ENCODE results near the gene SPAG9.

The SPAG9 gene

DNA sequence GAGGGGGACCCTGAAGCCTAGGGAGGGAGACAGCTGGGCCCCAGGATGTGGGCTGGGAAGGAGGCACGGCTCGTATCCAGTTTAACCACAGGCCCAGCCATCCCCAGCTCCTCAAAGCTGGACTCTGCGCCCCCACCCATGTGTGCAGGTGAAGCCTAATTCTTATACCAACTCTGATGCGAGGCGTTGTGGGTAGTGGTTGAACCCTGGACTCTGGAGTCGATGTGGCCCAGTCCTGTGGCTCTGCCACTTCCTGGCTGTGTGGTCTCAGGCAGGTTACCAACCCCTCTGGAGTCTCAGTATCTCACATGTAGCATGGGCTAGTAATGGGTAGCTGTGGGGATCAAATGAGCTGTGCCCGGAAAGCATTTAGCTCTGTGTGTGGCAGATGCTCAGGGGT lies 194.1 kb downstream of the SPAG9 start:
- FAIRE-seq (no peak), DNase-seq (ENCODE audit: insufficient read length, low spot score) (no peak)
- TF ChIP-seq, protein P1, sequence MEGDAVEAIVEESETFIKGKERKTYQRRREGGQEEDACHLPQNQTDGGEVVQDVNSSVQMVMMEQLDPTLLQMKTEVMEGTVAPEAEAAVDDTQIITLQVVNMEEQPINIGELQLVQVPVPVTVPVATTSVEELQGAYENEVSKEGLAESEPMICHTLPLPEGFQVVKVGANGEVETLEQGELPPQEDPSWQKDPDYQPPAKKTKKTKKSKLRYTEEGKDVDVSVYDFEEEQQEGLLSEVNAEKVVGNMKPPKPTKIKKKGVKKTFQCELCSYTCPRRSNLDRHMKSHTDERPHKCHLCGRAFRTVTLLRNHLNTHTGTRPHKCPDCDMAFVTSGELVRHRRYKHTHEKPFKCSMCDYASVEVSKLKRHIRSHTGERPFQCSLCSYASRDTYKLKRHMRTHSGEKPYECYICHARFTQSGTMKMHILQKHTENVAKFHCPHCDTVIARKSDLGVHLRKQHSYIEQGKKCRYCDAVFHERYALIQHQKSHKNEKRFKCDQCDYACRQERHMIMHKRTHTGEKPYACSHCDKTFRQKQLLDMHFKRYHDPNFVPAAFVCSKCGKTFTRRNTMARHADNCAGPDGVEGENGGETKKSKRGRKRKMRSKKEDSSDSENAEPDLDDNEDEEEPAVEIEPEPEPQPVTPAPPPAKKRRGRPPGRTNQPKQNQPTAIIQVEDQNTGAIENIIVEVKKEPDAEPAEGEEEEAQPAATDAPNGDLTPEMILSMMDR (IDR thresholded peaks at IDR 0.05; ENCODE audit: insufficient read depth, missing control alignments): no peak

DNA sequence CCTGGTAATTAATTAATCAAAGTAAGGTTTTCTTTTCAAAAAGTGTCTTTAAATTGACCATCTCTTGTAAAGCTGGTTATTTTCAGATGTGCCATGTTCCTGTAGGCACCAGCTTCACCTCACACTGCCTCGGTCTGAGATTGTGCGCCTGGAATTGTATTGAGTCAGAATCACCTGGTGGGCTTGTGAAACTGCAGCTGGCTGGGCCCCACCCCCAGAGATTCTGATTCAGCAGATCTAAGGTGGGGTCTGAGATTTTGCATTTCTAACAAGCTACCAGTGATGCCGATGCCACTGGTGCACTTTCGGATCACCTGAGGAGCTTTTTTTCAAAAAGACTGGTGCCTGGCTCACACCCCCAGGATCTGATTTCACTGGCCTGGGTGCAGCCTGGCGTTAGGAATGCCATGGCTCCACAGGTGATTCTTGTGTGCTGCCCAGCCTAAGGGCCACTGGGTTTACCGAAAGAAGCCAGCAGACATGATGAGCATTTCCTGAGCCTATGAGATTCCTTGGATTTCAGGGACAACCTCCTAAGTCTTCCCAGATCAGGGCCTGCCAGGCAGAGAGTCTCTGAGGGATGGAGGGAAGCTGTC lies 195.3 kb downstream of the SPAG9 start:
- TF ChIP-seq, protein P1 (IDR thresholded peaks at IDR 0.05; ENCODE audit: insufficient read depth, missing control alignments): no peak
- DNase-seq (ENCODE audit: insufficient read length, low spot score) (no peak), FAIRE-seq (no peak)

DNA sequence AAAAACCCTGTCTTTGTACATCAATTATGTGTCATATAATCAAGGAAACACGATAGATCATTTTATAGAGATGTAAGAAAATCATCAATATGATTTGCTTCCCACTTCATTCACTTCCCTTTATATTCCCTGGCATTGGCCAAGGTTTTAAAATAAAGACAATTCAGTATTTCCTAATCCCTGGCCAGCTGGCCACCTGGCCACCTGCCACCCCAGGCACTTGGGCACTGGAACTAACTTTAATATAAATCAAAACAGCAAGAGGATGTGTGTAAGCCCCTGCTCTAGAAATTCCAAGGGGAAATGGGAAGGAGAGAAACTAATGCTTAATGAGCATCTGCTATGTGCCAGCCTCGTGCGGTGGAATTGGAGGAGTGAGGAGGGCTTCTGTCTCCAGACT lies 195.9 kb downstream of the SPAG9 start:
- TF ChIP-seq, protein P1 (IDR thresholded peaks at IDR 0.05; ENCODE audit: insufficient read depth, missing control alignments): no peak
- DNase-seq (ENCODE audit: insufficient read length, low spot score) (no peak), FAIRE-seq (no peak)

DNA sequence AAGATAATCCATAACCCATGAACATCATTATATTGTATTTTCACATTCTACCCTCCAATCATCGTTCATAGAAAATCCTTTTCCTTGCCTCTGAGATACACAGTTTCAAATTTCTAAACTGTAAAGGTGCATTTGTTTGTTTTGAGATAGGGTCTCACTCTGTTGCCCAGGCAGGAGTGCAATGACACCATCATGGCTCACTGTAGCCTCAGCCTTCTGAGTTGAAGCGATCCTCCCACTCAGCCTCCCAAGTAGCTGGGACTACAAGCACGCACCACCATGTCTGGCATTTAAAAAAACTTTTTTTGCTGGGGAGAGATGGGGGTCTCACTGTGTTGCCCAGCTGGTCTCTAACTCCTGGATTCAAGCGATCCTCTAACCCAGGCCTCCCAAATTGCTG lies 196.4 kb downstream of the SPAG9 start:
- TF ChIP-seq, protein P1 (IDR thresholded peaks at IDR 0.05; ENCODE audit: insufficient read depth, missing control alignments): no peak
- DNase-seq (ENCODE audit: insufficient read length, low spot score): no peak
- no peak for FAIRE-seq

DNA sequence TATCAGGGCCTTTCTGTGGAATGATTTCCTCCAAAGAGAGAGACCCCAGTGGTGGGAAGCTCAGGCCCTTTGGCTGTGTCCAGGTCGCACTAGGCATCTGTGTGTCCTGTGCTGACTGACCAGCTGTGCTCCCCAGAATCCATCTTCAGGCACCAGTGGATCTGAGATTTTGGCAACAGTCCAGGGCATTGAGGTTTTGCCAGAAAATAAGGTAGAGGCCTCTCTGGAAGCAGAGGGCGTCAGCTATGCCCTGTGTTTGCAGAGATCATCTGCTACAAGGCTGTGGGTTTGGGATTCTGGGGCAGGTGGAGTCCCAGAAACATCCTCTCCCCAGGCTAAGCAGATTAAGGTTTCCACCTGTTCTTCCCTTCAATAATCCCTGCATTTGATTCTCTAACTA lies 197.1 kb downstream of the SPAG9 start:
- FAIRE-seq (no peak), DNase-seq (ENCODE audit: insufficient read length, low spot score) (no peak)
- TF ChIP-seq, protein P1 (IDR thresholded peaks at IDR 0.05; ENCODE audit: insufficient read depth, missing control alignments): no peak

DNA sequence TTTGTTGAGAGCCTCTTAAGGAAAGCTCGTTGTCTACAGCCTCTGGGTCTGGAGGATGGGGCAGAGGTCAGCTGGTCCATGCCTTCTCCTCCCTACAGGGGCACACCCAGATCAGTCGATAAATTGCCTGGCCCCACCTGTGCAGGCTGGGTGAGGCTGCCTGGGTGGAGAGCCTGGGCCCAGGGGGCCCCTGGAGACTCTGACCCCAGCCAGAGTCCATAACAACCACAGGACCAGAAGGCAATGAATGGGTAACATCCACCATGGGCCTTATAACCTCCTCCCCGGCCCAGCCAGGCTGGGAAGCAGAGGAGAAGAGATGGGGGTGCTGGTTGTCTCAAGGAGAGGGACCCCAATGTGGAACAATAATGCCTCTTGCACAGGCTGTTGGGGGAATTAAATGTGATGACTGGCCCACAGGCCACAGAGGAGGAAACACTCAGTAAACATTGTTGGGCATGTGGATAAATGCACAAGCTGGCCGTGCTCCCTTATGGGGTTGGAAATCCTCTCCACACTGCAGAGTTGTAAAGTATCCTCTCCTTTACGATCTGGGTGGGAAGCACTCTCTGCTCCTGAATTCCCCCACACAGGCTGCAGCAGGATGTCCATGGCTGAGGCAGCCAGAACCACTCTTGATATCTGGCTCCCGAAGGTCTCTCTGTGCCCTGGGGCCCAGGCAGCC lies 197.8 kb downstream of the SPAG9 start:
- TF ChIP-seq, protein P1 (IDR thresholded peaks at IDR 0.05; ENCODE audit: insufficient read depth, missing control alignments): no peak
- no peak for FAIRE-seq
- no peak for DNase-seq (ENCODE audit: insufficient read length, low spot score)

DNA sequence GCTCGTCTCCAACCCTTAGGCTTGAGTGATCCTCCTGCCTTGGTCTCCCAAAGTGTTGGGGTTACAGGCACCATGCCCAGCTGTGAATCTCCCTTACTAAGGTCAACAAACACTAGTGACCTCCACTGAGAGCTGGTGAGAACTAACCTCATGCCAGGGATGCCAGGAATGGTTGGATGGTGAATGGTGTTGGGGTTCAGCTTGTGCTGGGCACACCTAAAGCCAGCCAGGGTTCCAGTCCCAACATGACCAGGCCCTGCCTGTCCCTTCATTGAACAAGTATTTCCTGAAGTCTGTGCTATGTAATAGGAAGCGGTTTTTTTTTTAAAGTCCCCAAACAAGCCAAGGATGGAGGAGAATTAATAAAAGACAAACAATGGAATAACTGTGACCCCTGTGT lies 198.6 kb downstream of the SPAG9 start:
- FAIRE-seq: no peak
- no peak for DNase-seq (ENCODE audit: insufficient read length, low spot score)
- TF ChIP-seq, protein P1 (IDR thresholded peaks at IDR 0.05; ENCODE audit: insufficient read depth, missing control alignments): no peak

All from D721Med (cell line).